Stimulated activated CD8-positive, alpha-beta memory T cell treated with anti-CD3 and anti-CD28 coated beads, Interleukin-12 subunit alpha, Interleukin-12 subunit beta, amount 100 ng/mL, for 24 hours (primary cell): Measurements from ENCODE around the gene CCL22.
"Not testable (repeated sequence)": the region's sequence is repeated elsewhere in the genome, so short reads cannot be mapped to it uniquely, and the experiment has no call there.

Source experiments
- DNase-seq: peaks from one replicate; pipeline ENCODE4 v3.0.0-alpha.2; 2020; ENCODE audit errors: extremely low read depth

Gene CCL22

GRCh38 chr16:57347858-57348257 is 10.7 kb upstream of the CCL22 start:
- DNase-seq, result no peak

GRCh38 chr16:57348327-57348726 is 10.3 kb upstream of the CCL22 start:
- DNase-seq, result no peak

GRCh38 chr16:57349212-57350031 is 9.2 kb upstream of the CCL22 start:
- DNase-seq, result no peak

- no peak for DNase-seq
Observed at GRCh38 chr16:57352636-57353047, 5.9 kb upstream of the CCL22 start.

GRCh38 chr16:57354311-57354710 is 4.3 kb upstream of the CCL22 start:
- DNase-seq, result no peak

- DNase-seq, result no peak
Observed at GRCh38 chr16:57355898-57356414, 2.6 kb upstream of the CCL22 start.

GRCh38 chr16:57356547-57356946 is 2.0 kb upstream of the CCL22 start:
- no peak for DNase-seq

- DNase-seq, result no peak
Observed at GRCh38 chr16:57357330-57358085, 1.1 kb upstream of the CCL22 start.

GRCh38 chr16:57358086-57358420 is 530 bp upstream of the CCL22 start:
- DNase-seq, result no peak

GRCh38 chr16:57360321-57360935 is 1.8 kb downstream of the CCL22 start:
- no peak for DNase-seq

- no peak for DNase-seq
Observed at GRCh38 chr16:57361404-57361803, 2.8 kb downstream of the CCL22 start.

GRCh38 chr16:57364143-57364542 is 5.6 kb downstream of the CCL22 start:
- no peak for DNase-seq

GRCh38 chr16:57366544-57367040 is 8.0 kb downstream of the CCL22 start:
- DNase-seq, result no peak

- no peak for DNase-seq
Observed at GRCh38 chr16:57367116-57367752, 8.7 kb downstream of the CCL22 start.

- DNase-seq, result no peak
Observed at GRCh38 chr16:57371494-57372371, 13.2 kb downstream of the CCL22 start.

- no peak for DNase-seq
Observed at GRCh38 chr16:57372372-57373116, 14.0 kb downstream of the CCL22 start, which contains the start of gene CX3CL1. CX3CL1 (plus strand) TSS chr16:57372490; CDS start chr16:57372569, 79 bp downstream.

- DNase-seq, result no peak
Observed at GRCh38 chr16:57373117-57373947, 14.7 kb downstream of the CCL22 start.

GRCh38 chr16:57374067-57374534 is 15.5 kb downstream of the CCL22 start:
- no peak for DNase-seq

GRCh38 chr16:57374925-57375465 is 16.4 kb downstream of the CCL22 start:
- DNase-seq, result not testable (repeated sequence)
